ENCODE data around the gene ASCL2. TPM values are rescaled to one million over a fixed set of nuclear protein-coding genes. Genes with fewer than 3 reads are reported as not detected.

ASCL2 gene
- not detected in 5 replicates for total RNA-seq (2022; extraction: Qiagen RNA extraction; ENCODE audit: low read depth)

GRCh38 chr11:2270322-2271076 is at the start of gene ASCL2:
Gene ASCL2, minus strand, starts transcription at chr11:2270588. Its CDS starts 256 bp downstream, at chr11:2270332.

GRCh38 chr11:2301631-2302305 is 31.4 kb upstream of the ASCL2 start, which contains the start of the genes C11orf21 and TSPAN32:
Gene C11orf21, minus strand, starts transcription at chr11:2301918. Its CDS starts 110 bp downstream, at chr11:2301808.
Gene TSPAN32, plus strand, starts transcription at chr11:2302013. Its CDS starts 137 bp downstream, at chr11:2302150.

Other genes starting within 250 kb of the ASCL2 start
- gene IGF2, start 131.2 kb downstream of the ASCL2 start, total RNA-seq (2022; extraction: Qiagen RNA extraction; ENCODE audit: low read depth) = 1.4 to 2.3 TPM (median 1.9 TPM) in 5 replicates
- gene INS, start 109.4 kb downstream of the ASCL2 start, total RNA-seq (2022; extraction: Qiagen RNA extraction; ENCODE audit: low read depth) = not detected in 5 replicates
- gene TH, start 98.8 kb downstream of the ASCL2 start, total RNA-seq (2022; extraction: Qiagen RNA extraction; ENCODE audit: low read depth) = 0.09 TPM in 1 of 5 replicates, not detected in the others
- not detected in 5 replicates for gene C11orf21, start 31.3 kb upstream of the ASCL2 start, total RNA-seq (2022; extraction: Qiagen RNA extraction; ENCODE audit: low read depth)
- gene TSPAN32, start 31.4 kb upstream of the ASCL2 start, total RNA-seq (2022; extraction: Qiagen RNA extraction; ENCODE audit: low read depth) = not detected in 5 replicates
- 347 to 412 TPM (median 389 TPM) in 5 replicates for gene CD81, start 106.7 kb upstream of the ASCL2 start, total RNA-seq (2022; extraction: Qiagen RNA extraction; ENCODE audit: low read depth)
- gene TSSC4, start 130.2 kb upstream of the ASCL2 start, total RNA-seq (2022; extraction: Qiagen RNA extraction; ENCODE audit: low read depth) = 45.9 to 81.0 TPM (median 67.4 TPM) in 5 replicates
- gene TRPM5, start 173.9 kb upstream of the ASCL2 start, total RNA-seq (2022; extraction: Qiagen RNA extraction; ENCODE audit: low read depth) = not detected in 5 replicates
- gene KCNQ1, start 174.4 kb upstream of the ASCL2 start, total RNA-seq (2022; extraction: Qiagen RNA extraction; ENCODE audit: low read depth) = 0.22 to 0.31 TPM (median 0.24 TPM) in 5 replicates